Ishikawa (cell line): ENCODE measurements around the gene FCHO1.

ENCODE experiments used
- FOXM1 ChIP-seq: IDR thresholded peaks from 2 replicates; pipeline ENCODE4 v1.6.1; 2012; ENCODE audit warnings: low read depth, borderline replicate concordance
- RAD21 ChIP-seq: IDR thresholded peaks from 2 replicates; pipeline ENCODE4 v1.6.1; 2012; ENCODE audit warnings: low read depth
- REST ChIP-seq: IDR thresholded peaks from 2 replicates; pipeline ENCODE4 v1.6.1; 2012; ENCODE audit warnings: low read depth, mild to moderate bottlenecking

- TF ChIP-seq REST: no peak
- no peak for TF ChIP-seq FOXM1
- no peak for TF ChIP-seq RAD21
Observed at GRCh38 chr19:17755443-17755890, 4.2 kb downstream of the FCHO1 start.
